ENCODE results near the gene CAST.
"Not testable (repeated sequence)": the region's sequence is repeated elsewhere in the genome, so short reads cannot be mapped to it uniquely, and the experiment has no call there.

CAST gene, protein sequence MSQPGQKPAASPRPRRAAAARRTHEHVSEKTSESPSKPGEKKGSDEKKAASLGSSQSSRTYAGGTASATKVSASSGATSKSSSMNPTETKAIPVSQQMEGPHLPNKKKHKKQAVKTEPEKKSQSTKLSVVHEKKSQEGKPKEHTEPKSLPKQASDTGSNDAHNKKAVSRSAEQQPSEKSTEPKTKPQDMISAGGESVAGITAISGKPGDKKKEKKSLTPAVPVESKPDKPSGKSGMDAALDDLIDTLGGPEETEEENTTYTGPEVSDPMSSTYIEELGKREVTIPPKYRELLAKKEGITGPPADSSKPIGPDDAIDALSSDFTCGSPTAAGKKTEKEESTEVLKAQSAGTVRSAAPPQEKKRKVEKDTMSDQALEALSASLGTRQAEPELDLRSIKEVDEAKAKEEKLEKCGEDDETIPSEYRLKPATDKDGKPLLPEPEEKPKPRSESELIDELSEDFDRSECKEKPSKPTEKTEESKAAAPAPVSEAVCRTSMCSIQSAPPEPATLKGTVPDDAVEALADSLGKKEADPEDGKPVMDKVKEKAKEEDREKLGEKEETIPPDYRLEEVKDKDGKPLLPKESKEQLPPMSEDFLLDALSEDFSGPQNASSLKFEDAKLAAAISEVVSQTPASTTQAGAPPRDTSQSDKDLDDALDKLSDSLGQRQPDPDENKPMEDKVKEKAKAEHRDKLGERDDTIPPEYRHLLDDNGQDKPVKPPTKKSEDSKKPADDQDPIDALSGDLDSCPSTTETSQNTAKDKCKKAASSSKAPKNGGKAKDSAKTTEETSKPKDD

DNA sequence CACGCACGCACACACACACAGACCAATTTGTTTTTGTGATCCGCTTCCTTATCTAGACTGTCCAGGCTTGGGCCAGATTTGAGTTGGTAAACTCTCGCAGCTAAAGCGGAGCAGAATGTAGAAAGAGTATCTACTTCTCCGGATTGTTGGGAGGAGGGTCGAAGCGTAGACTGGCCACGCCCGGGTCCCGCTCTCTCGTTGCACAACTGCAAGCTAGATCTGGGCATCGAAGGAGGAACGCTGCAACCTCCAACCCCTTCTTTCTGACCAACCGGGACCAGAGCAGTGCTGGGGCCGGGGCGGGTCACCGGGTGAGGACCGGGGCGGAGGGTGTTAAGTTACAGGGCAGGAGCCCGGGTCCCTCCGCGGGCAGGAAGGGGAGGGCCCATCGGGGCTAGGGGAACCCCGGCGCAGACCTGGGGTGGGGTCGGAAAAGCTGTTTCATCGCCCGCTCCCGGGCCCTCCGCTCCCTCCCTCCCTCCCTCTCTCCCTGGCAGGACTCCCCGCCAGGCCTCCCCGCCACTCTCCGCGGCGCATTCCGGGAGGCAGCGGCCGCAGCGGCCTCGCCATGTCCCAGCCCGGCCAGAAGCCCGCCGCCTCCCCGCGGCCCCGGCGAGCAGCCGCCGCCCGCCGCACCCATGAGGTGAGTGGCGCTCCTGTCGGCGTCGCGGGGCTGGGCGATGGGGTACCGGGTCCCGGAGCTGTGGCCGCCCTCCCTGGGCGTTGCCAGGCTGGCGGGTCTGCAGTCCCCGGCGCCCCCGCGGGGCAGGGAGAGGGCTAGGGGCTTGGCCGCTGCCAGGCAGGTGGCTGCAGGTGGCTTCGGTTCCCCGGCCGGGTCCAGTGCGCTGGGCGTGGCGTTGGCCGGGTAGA is at the start of gene CAST:
Gene CAST (plus strand): TSS at position 522 of the 870 bp plus-strand sequence. CDS start 47 bp downstream, at position 569.
- Histone ChIP-seq H3K27ac (peak within 1 kb of the TSS; percentile 100), H3K36me3 (peaks cover 0 to 4% (median 0%) of the 10 kb centered on the region in 3 donors), H3K9me3 (no peaks in the 10 kb centered on the region), H3K4me3 (peak within 1 kb of the TSS; percentile 98 to 100), H3K4me1 (peaks cover 0 to 38% (median 11%) of the 10 kb centered on the region in 4 donors), H3K27me3 (no peaks in the 10 kb centered on the region)
- TF ChIP-seq, protein P1, sequence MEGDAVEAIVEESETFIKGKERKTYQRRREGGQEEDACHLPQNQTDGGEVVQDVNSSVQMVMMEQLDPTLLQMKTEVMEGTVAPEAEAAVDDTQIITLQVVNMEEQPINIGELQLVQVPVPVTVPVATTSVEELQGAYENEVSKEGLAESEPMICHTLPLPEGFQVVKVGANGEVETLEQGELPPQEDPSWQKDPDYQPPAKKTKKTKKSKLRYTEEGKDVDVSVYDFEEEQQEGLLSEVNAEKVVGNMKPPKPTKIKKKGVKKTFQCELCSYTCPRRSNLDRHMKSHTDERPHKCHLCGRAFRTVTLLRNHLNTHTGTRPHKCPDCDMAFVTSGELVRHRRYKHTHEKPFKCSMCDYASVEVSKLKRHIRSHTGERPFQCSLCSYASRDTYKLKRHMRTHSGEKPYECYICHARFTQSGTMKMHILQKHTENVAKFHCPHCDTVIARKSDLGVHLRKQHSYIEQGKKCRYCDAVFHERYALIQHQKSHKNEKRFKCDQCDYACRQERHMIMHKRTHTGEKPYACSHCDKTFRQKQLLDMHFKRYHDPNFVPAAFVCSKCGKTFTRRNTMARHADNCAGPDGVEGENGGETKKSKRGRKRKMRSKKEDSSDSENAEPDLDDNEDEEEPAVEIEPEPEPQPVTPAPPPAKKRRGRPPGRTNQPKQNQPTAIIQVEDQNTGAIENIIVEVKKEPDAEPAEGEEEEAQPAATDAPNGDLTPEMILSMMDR (IDR thresholded peaks at IDR 0.05): no peak
- intact Hi-C loops (cut with DNase I; ENCODE audit: low total_unique reads): loop anchor here (2.0 to 10.0 kb wide), 3 partner anchors 41 to 803 kb away; partner anchors contain the start of gene ELL2
- DNase-seq: peak; percentile 98

DNA sequence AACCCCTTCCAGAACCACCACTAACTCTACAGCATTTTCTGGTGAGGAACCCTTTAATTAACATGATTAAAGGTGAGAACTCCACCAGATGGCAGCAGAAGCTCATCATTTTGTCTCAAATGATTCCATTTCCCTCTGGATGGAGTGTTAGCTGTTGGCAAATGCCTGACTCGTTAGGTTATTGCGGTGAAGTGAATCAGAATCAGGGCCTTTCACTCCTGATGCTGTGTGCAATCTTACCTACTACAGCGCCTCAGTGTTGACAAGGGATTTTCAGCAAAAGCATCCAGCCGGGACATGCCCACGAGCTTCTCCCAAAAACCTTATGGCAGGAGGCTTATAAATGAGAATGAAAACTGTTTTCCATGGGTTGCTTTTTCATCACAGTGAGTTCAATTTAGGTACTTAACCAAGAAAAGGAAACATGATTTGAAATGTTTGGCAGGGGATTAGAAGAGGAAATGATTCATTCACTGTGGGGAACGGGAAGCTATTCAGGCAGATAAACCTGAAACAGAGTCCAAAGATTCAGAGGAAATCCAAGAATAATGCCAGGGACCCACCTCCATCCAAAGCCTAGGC is 48.0 kb upstream of the CAST start:
- Histone ChIP-seq H3K4me3 (no peak overlapping the region), H3K4me1 (peaks cover 0 to 17% (median 9%) of the 10 kb centered on the region in 4 donors), H3K36me3 (no peaks in the 10 kb centered on the region), H3K27ac (peak overlapping the region; percentile 35 to 57), H3K27me3 (no peaks in the 10 kb centered on the region), H3K9me3 (no peaks in the 10 kb centered on the region)
- TF ChIP-seq, protein P1 (IDR thresholded peaks at IDR 0.05): peak; percentile 44 to 64
- DNase-seq: peak in 1 of 2 donors; percentile 63
- intact Hi-C loops (cut with DNase I; ENCODE audit: low total_unique reads): loop anchor here (10.0 kb wide), 1 partner anchor 111 kb away; no protein-coding TSS in a partner anchor

DNA sequence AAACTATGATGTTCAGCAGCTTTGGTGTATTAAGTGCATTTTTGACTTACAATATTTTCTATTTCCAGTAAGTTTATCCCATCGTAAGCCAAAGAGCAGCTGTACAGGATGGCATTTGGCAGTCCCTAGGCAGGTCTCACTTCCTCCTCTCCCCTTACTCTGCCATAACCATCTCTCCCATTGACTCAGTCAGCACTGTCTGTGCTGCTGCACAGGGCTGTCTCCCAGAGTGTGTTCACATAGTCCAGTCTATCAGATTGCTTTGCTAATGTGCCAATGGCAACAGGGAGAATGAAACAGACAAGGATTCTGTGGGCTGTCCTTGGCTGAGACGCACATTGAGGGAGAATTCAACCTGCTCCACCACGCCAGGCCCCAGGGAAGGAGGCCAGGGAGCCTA is 47.0 kb upstream of the CAST start:
- H3K36me3 ChIP-seq: no peaks in the 10 kb centered on the region
- H3K9me3 ChIP-seq: no peaks in the 10 kb centered on the region
- no peak for DNase-seq
- no peaks in the 10 kb centered on the region for H3K27me3 ChIP-seq
- peaks cover 0 to 17% (median 9%) of the 10 kb centered on the region in 4 donors for H3K4me1 ChIP-seq
- intact Hi-C loops (cut with DNase I; ENCODE audit: low total_unique reads): loop anchor here (10.0 kb wide), 1 partner anchor 110 kb away; no protein-coding TSS in a partner anchor
- H3K27ac ChIP-seq: peak overlapping the region in 1 of 2 donors; percentile 35
- no peak overlapping the region for H3K4me3 ChIP-seq
- TF ChIP-seq, protein P1 (IDR thresholded peaks at IDR 0.05): no peak

DNA sequence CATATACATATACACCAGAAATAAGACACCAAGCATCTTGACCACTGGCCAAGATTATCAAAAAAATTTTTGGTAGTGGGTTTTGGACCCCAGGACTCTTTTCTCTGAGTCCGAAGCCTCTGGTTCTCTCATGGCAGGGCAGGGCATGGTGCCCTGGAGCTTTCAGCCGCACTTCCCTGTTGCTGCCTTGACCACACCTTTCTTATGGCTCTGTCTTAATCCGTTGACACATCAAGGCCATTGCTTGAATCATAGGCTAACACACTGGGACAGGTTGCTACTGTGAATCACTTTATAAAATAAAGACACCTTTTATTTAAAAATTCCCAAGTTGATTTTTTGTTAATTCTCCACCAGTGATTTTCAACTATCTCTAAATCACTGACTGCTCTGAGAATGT is 45.4 kb upstream of the CAST start:
- intact Hi-C loops (cut with DNase I; ENCODE audit: low total_unique reads): loop anchor here (10.0 kb wide), 1 partner anchor 108 kb away; no protein-coding TSS in a partner anchor
- TF ChIP-seq, protein P1 (IDR thresholded peaks at IDR 0.05): no peak
- no peaks in the 10 kb centered on the region for H3K36me3 ChIP-seq

DNA sequence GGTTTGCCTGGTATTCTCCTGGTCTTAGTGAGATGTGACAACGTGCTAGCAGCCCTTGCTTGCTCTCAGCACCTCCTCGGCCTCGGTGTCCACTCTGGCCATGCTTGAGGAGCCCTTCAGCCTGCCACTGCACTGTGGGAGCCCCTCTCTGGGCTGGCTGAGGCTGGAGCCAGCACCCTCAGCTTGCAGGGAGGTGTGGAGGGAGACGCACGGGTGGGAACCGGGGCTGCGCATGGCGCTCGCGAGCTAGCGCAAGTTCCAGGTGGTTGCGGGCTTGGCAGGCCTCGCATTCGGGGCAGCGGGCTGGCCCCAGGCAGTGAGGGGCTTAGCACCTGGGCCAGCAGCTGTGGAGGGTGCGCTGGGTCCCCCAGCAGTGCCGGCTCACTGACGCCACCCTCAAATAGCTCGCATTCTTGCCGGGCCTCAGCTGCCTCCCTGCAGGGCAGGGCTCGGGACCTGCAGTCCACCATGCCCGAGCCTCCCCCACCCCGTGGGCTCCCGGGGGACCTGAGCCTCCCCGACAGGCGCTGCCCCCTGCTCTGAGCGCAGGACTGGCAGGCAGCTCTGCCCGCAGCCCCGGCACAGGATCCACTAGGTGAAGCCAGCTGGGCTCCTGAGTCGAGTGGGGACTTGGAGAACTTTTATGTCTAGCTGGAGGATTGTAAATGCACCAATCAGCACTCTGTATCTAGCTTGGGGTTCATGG is 43.7 kb upstream of the CAST start:
- not testable (repeated sequence) for H3K36me3 ChIP-seq, H3K27me3 ChIP-seq, H3K4me3 ChIP-seq, H3K9me3 ChIP-seq, DNase-seq, H3K27ac ChIP-seq
- intact Hi-C loops (cut with DNase I; ENCODE audit: low total_unique reads): loop anchor here (10.0 kb wide), 1 partner anchor 106 kb away; no protein-coding TSS in a partner anchor
- peaks cover 0 to 17% (median 9%) of the 10 kb centered on the region in 4 donors for H3K4me1 ChIP-seq

More for the DNA sequence above, 45.4 kb upstream of the CAST start:
- Histone ChIP-seq H3K27me3 (no peaks in the 10 kb centered on the region), H3K4me3 (no peak overlapping the region), H3K9me3 (no peaks in the 10 kb centered on the region), H3K4me1 (peaks cover 0 to 17% (median 9%) of the 10 kb centered on the region in 4 donors), H3K27ac (no peak overlapping the region)
- DNase-seq: no peak

Measured in tibial artery (tissue), 4 donors.